LNCAP (cell line): ENCODE results near the gene CTTN.
A peak's percentile ranks its signal among the peaks of the same experiment; 100 is the strongest.

ENCODE experiments used
- TF ChIP-seq, protein P1 (sequence below): fragments of 450-650 bp; IDR thresholded peaks from 2 replicates; pipeline ENCODE4 v1.5.1; 2017; ENCODE audit warnings: mild to moderate bottlenecking

CTTN gene

GRCh38 chr11:70437111-70437784, 38.9 kb downstream of the CTTN start:
- TF ChIP-seq, protein P1, sequence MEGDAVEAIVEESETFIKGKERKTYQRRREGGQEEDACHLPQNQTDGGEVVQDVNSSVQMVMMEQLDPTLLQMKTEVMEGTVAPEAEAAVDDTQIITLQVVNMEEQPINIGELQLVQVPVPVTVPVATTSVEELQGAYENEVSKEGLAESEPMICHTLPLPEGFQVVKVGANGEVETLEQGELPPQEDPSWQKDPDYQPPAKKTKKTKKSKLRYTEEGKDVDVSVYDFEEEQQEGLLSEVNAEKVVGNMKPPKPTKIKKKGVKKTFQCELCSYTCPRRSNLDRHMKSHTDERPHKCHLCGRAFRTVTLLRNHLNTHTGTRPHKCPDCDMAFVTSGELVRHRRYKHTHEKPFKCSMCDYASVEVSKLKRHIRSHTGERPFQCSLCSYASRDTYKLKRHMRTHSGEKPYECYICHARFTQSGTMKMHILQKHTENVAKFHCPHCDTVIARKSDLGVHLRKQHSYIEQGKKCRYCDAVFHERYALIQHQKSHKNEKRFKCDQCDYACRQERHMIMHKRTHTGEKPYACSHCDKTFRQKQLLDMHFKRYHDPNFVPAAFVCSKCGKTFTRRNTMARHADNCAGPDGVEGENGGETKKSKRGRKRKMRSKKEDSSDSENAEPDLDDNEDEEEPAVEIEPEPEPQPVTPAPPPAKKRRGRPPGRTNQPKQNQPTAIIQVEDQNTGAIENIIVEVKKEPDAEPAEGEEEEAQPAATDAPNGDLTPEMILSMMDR = no peak

DNA sequence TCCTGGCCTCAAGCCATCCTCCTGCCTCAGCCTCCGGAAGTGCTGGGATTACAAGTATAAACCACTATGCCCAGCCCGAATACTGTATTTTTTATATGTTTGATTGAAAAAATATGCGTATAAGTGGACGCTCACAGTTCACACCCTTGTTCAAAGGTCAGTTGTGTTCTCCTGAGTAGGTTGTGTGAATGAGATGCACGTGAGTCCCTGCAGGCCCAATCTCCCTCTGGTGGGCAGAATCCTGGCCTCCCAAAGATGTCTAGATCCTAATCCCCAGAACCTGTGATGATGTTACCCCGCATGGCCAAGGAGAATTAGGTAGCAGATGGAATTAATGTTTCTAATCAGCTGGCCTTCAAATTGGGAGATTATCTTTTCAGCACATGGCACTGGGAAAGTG, 41.9 kb downstream of the CTTN start:
- TF ChIP-seq, protein P1 = no peak

- TF ChIP-seq, protein P1 = no peak
Measured at GRCh38 chr11:70443773-70444030, 45.4 kb downstream of the CTTN start.

- TF ChIP-seq, protein P1 = no peak
Measured at GRCh38 chr11:70445091-70445490, 46.8 kb downstream of the CTTN start.

DNA sequence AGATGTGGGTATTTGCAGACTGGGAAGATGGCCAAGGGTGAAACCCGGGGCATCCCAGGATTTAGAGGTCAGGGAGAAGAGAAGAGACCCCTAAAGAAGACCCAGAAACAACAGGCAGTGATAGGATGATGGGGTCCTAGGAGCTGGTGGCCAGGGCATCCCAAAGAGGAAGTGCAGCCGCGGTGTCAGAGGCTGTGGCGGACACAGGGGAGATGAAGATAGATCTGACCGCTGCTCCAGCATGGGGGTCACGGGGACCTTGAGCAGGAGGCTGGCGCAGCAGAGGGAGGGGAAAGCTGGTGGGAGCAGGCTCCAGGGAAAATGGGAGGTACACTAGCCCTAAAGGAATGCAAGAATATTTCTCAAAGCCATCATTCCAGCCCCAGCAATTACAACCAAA, 47.3 kb downstream of the CTTN start:
- TF ChIP-seq, protein P1 = no peak

- TF ChIP-seq, protein P1 = peak; percentile 72
Measured at GRCh38 chr11:70448983-70449567, 50.7 kb downstream of the CTTN start.

GRCh38 chr11:70454197-70454767, 56.0 kb downstream of the CTTN start:
- TF ChIP-seq, protein P1 = no peak
